H1 (cell line): ENCODE data around the gene RRN3. TPM values are rescaled to one million over a fixed set of nuclear protein-coding genes. Genes with fewer than 3 reads are reported as not detected.
A peak's percentile ranks its signal among the peaks of the same experiment; 100 is the strongest.

Experiments
- ASH2L ChIP-seq: fragments of 200-600, 300-600 bp; sonication (generic); IDR thresholded peaks from one replicate; pipeline ENCODE4 v1.7.1; 2017; ENCODE audit warnings: low read length
- ATF2 ChIP-seq: IDR thresholded peaks from 2 replicates; pipeline ENCODE4 v1.6.1; 2012; ENCODE audit warnings: low read length, inconsistent platforms
- ATF3 ChIP-seq: IDR thresholded peaks from 2 replicates; pipeline ENCODE4 v1.6.1; 2011; ENCODE audit warnings: low read depth, mild to moderate bottlenecking, low read length; ENCODE audit not compliant: insufficient read depth
- BRCA1 ChIP-seq: IDR thresholded peaks from 2 replicates; pipeline ENCODE4 v1.6.1; 2012; ENCODE audit warnings: low read depth, low read length, improper control_type of control experiment
- E2F6 ChIP-seq: IDR thresholded peaks from 2 replicates; pipeline ENCODE4 v1.6.1; 2012; ENCODE audit warnings: inconsistent platforms
- KDM4A ChIP-seq: IDR thresholded peaks from one replicate; pipeline ENCODE4 v1.7.1; 2012; ENCODE audit warnings: low read depth, mild to moderate bottlenecking, moderate library complexity, low read length, inconsistent platforms; ENCODE audit not compliant: severe bottlenecking
- MAX ChIP-seq: IDR thresholded peaks from 2 replicates; pipeline ENCODE4 v1.6.1; 2012; ENCODE audit warnings: inconsistent platforms
- POLR2AphosphoS5 ChIP-seq: IDR thresholded peaks from 2 replicates; pipeline ENCODE4 v1.6.1; 2011; ENCODE audit warnings: low read depth, low read length
- RXRA ChIP-seq: IDR thresholded peaks from 2 replicates; pipeline ENCODE4 v1.6.1; 2011; ENCODE audit warnings: low read depth, mild to moderate bottlenecking, low read length, moderate library complexity; ENCODE audit not compliant: insufficient read depth
- SIRT6 ChIP-seq: IDR thresholded peaks from one replicate; pipeline ENCODE4 v1.7.1; 2012; ENCODE audit warnings: low read length, inconsistent platforms
- TAF7 ChIP-seq: optimal IDR thresholded peaks from 2 replicates; pipeline ENCODE3; 2011; ENCODE audit warnings: low read depth, mild to moderate bottlenecking, inconsistent platforms, low read length, moderate library complexity, borderline replicate concordance
- polyA plus RNA-seq, 7 experiments: library from polyadenylated mRNA; depleted of rRNA in 3 of 7; stranded (reverse) in 5 of 7; unstranded in 2 of 7; fragments of >200 nt in 5 of 7; fragments of 200-250 nt in 2 of 7; gene quantifications; 1 replicate in 5 of 7; 2 replicates in 1 of 7; 4 replicates in 1 of 7; pipeline versions ENCODE4 v1.2.1 to v1.2.3, GENCODE V29; 2011 to 2013; ENCODE audit warnings: missing spikeins in 2 of 7, mixed read lengths in 2 of 7
- total RNA-seq: library from RNA; stranded (reverse); fragmentation: NEBNext Ultra II Directional; extraction: Animal tissue kit (Norgen Biotek cat#: 25700); gene quantifications from 2 replicates; pipeline ENCODE4 v1.2.1, GENCODE V29; 2021

Gene RRN3
- total and polyA plus RNA-seq, 2 of the 8 experiments (the other 6 are each of a cell fraction or from before 2014, with no cell fraction given) = 15.1 to 26.0 TPM

GRCh38 chr16:15055141-15056053 lies 38.7 kb downstream of the RRN3 start (continued):
- TF ChIP-seq BRCA1 (no peak), E2F6 (no peak), TAF7 (no peak), POLR2AphosphoS5 (no peak), KDM4A (peak; percentile 91), SIRT6 (no peak), ASH2L (peak; percentile 69), ATF3 (no peak), ATF2 (no peak), RXRA (no peak), MAX (no peak; the same call in 1 of the 2 replicates)
